HG02938 (cell line): ENCODE data around the gene SLC22A6.
"Not testable (repeated sequence)": the region's sequence is repeated elsewhere in the genome, so short reads cannot be mapped to it uniquely, and the experiment has no call there.

Experiments
- ATAC-seq: cut with Tn5 transposase; IDR thresholded peaks from one replicate; pipeline ENCODE4 v1.9.1; 2021; ENCODE audit warnings: mild to moderate bottlenecking, moderate library complexity; ENCODE audit not compliant: unreplicated experiment

The SLC22A6 gene

GRCh38 chr11:62985041-62985750, 429 bp upstream of the SLC22A6 start:
- ATAC-seq, result no peak

- no peak for ATAC-seq
These were observed 1.1 kb downstream of the SLC22A6 start for GRCh38 chr11:62983536-62984199.

GRCh38 chr11:62981743-62982142, 3.0 kb downstream of the SLC22A6 start:
- no peak for ATAC-seq

- ATAC-seq, result no peak
These were observed 4.5 kb downstream of the SLC22A6 start for GRCh38 chr11:62980133-62980760.

GRCh38 chr11:62976109-62976508, 8.7 kb downstream of the SLC22A6 start:
- no peak for ATAC-seq

GRCh38 chr11:62974848-62975522, 9.8 kb downstream of the SLC22A6 start:
- ATAC-seq, result no peak

GRCh38 chr11:62965574-62965973, 19.2 kb downstream of the SLC22A6 start:
- no peak for ATAC-seq

- ATAC-seq, result no peak
These were observed 22.4 kb downstream of the SLC22A6 start for GRCh38 chr11:62962391-62962790.

GRCh38 chr11:62961017-62961570, 23.7 kb downstream of the SLC22A6 start:
- ATAC-seq, result no peak

- no peak for ATAC-seq
These were observed 25.3 kb downstream of the SLC22A6 start for GRCh38 chr11:62959422-62959980.

GRCh38 chr11:62958547-62959421, 26.0 kb downstream of the SLC22A6 start:
- no peak for ATAC-seq

GRCh38 chr11:62957147-62957546, 27.6 kb downstream of the SLC22A6 start:
- ATAC-seq, result no peak

- ATAC-seq, result no peak
These were observed 30.3 kb downstream of the SLC22A6 start for GRCh38 chr11:62954478-62954877.

- no peak for ATAC-seq
These were observed 31.0 kb downstream of the SLC22A6 start for GRCh38 chr11:62953811-62954210.

GRCh38 chr11:62948765-62949320, 35.9 kb downstream of the SLC22A6 start:
- ATAC-seq, result no peak

GRCh38 chr11:62945538-62945937, 39.2 kb downstream of the SLC22A6 start:
- ATAC-seq, result not testable (repeated sequence)

- ATAC-seq, result not testable (repeated sequence)
These were observed 47.2 kb downstream of the SLC22A6 start for GRCh38 chr11:62937528-62937927.

- no peak for ATAC-seq
These were observed 50.3 kb downstream of the SLC22A6 start for GRCh38 chr11:62934496-62934785.

- no peak for ATAC-seq
These were observed 50.8 kb downstream of the SLC22A6 start for GRCh38 chr11:62933750-62934495.
